HepG2 (cell line): ENCODE results near the gene HMGN1. TPM values are rescaled to one million over a fixed set of nuclear protein-coding genes. Genes with fewer than 3 reads are reported as not detected.

Experiments used
- ATAC-seq: fragments of 200-7000 bp; cut with Tn5 transposase; 3 replicates; pipeline ENCODE4 v1.9.1; 2020; ENCODE audit warnings: mild to moderate bottlenecking, moderate library complexity
- BruUV-seq: library from RNA; stranded (reverse); fragments of 400-500 nt; replicated peaks from 2 replicates; lab custom pipeline; 2021; lab: Mats Ljungman, UMichigan
- CTCF ChIA-PET: fragments of 300-600 bp; formaldehyde crosslinking; extraction: SDS; loops from one replicate; lab custom pipeline; 2021; ENCODE audit warnings: low total read pairs, inconsistent platforms, low intra/inter-chr PET ratio; lab: Yijun Ruan, JAX
- POLR2A ChIA-PET: fragments of 350-600 bp; sonication (Branson Sonifier 250); formaldehyde crosslinking; loops from one replicate; lab custom pipeline; 2020; ENCODE audit warnings: antibody characterized with exemption, inconsistent platforms; lab: Yijun Ruan, JAX
- DNase-seq: peaks from one replicate; pipeline ENCODE4 v3.0.0-alpha.2; 2015; ENCODE audit warnings: low spot score
- FAIRE-seq: peaks from 3 replicates; lab custom pipeline; 2011; peaks lifted over from hg19 to GRCh38; lab: Jason Lieb, UNC
- H2AFZ ChIP-seq: one replicate; pipeline ENCODE4 v1.6.1; 2011; ENCODE audit warnings: low read length, inconsistent platforms
- H3K27ac ChIP-seq: fragments of 300-600 bp; 3 replicates; pipeline ENCODE4 v1.8.0; 2011; ENCODE audit warnings: mixed run types, mild to moderate bottlenecking, mixed read lengths, low read length, inconsistent platforms; ENCODE audit not compliant: insufficient read depth; ENCODE audit errors: extremely low read length
- H3K27me3 ChIP-seq, 2 experiments: fragments of 200-600 bp in 1 of 2; 2 replicates in 1 of 2; 3 replicates in 1 of 2; pipeline versions ENCODE4 v1.6.0 to v1.8.0; 2011; ENCODE audit warnings: low read length in 2 of 2, mild to moderate bottlenecking in 2 of 2, moderate library complexity in 2 of 2, inconsistent platforms in 1 of 2; ENCODE audit not compliant: insufficient read depth in 2 of 2, control insufficient read depth in 1 of 2
- H3K36me3 ChIP-seq, 2 experiments: fragments of 200-600 bp in 1 of 2; replicated peaks in 1 of 2; 2 replicates in 1 of 2; 3 replicates in 1 of 2; pipeline versions ENCODE4 v1.5.1 to v1.8.0; 2011; ENCODE audit warnings: low read length in 2 of 2, inconsistent platforms in 1 of 2; ENCODE audit not compliant: insufficient read depth in 2 of 2, control insufficient read depth in 1 of 2
- H3K4me1 ChIP-seq: 2 replicates; pipeline ENCODE4 v1.5.1; 2012; ENCODE audit warnings: low read length, inconsistent platforms; ENCODE audit not compliant: insufficient read depth
- H3K4me2 ChIP-seq: 2 replicates; pipeline ENCODE4 v1.6.0; 2011; ENCODE audit warnings: low read depth, low read length, inconsistent platforms
- H3K4me3 ChIP-seq, 3 experiments: fragments of 200-600 bp in 1 of 3; sonication (generic), shearing (Covaris generic) in 1 of 3; replicated peaks in 1 of 3; 2 replicates each; pipeline ENCODE4 v1.5.1; 2011 to 2016; ENCODE audit warnings: low read length in 3 of 3, inconsistent platforms in 2 of 3, low read depth in 2 of 3, mild to moderate bottlenecking in 2 of 3, control low read depth in 1 of 3, mixed read lengths in 1 of 3; ENCODE audit not compliant: insufficient read depth in 1 of 3
- H3K79me2 ChIP-seq: one replicate; pipeline ENCODE4 v1.6.1; 2011; ENCODE audit warnings: low read length, inconsistent platforms; ENCODE audit not compliant: insufficient read depth
- H3K9ac ChIP-seq: 2 replicates; pipeline ENCODE4 v1.6.0; 2011; ENCODE audit warnings: mild to moderate bottlenecking, low read depth, low read length, inconsistent platforms; ENCODE audit not compliant: insufficient read depth
- H3K9me3 ChIP-seq: 2 replicates; pipeline ENCODE4 v1.5.1; 2012; ENCODE audit warnings: mild to moderate bottlenecking, low read length
- H4K20me1 ChIP-seq: 2 replicates; pipeline ENCODE4 v1.6.0; 2011; ENCODE audit warnings: inconsistent platforms, mild to moderate bottlenecking, low read length, moderate library complexity; ENCODE audit not compliant: insufficient read depth
- AKAP8 ChIP-seq: sonication (generic); formaldehyde crosslinking; IDR thresholded peaks from 2 replicates; pipeline ENCODE4 v1.5.1; 2020; ENCODE audit warnings: mild to moderate bottlenecking, missing genetic modification reagents
- ARID4A ChIP-seq: sonication (generic); formaldehyde crosslinking; IDR thresholded peaks from 2 replicates; pipeline ENCODE4 v1.5.0; 2020; ENCODE audit warnings: mild to moderate bottlenecking, missing genetic modification reagents, borderline replicate concordance
- CAMTA2 ChIP-seq: sonication (generic); formaldehyde crosslinking; IDR thresholded peaks from 2 replicates; pipeline ENCODE4 v1.4.0; 2020; ENCODE audit warnings: mild to moderate bottlenecking, missing genetic modification reagents, borderline replicate concordance
- E2F5 ChIP-seq: sonication (generic); formaldehyde crosslinking; conservative IDR thresholded peaks from 2 replicates; pipeline ENCODE4 v1.4.0; 2020; ENCODE audit warnings: missing genetic modification reagents
- ERF ChIP-seq: IDR thresholded peaks from 2 replicates; pipeline ENCODE4 v1.6.1; 2018; ENCODE audit warnings: missing biosample characterization, missing genetic modification reagents
- FOXP1 ChIP-seq, 2 experiments: fragments of 450-650 bp in 1 of 2; IDR thresholded peaks; 2 replicates each; pipeline ENCODE4 v1.6.1; 2017 to 2018; ENCODE audit warnings: antibody characterized with exemption in 1 of 2
- HDAC2 ChIP-seq: sonication (generic); formaldehyde crosslinking; IDR thresholded peaks from 2 replicates; pipeline ENCODE4 v1.4.0; 2020; ENCODE audit warnings: missing genetic modification reagents
- KAT7 ChIP-seq: IDR thresholded peaks from 2 replicates; pipeline ENCODE4 v1.6.1; 2018; ENCODE audit warnings: borderline replicate concordance, missing compliant biosample characterization
- MLLT10 ChIP-seq: sonication (generic); formaldehyde crosslinking; IDR thresholded peaks from 2 replicates; pipeline ENCODE4 v1.4.0; 2020; ENCODE audit warnings: missing genetic modification reagents
- RNF2 ChIP-seq: fragments of 450-650 bp; conservative IDR thresholded peaks from 2 replicates; pipeline ENCODE4 v1.6.1; 2016; ENCODE audit warnings: low read depth
- THAP8 ChIP-seq: sonication (generic); formaldehyde crosslinking; IDR thresholded peaks from 2 replicates; pipeline ENCODE4 v1.5.1; 2020; ENCODE audit warnings: missing genetic modification reagents, mild to moderate bottlenecking, borderline replicate concordance
- ZKSCAN1 ChIP-seq: fragments of 150-350 bp; IDR thresholded peaks from 2 replicates; pipeline ENCODE4 v1.6.1; 2014; ENCODE audit warnings: low read length
- ZNF441 ChIP-seq: sonication (generic); formaldehyde crosslinking; IDR thresholded peaks from 2 replicates; pipeline ENCODE4 v1.7.0; 2021; ENCODE audit warnings: missing genetic modification reagents, borderline replicate concordance
- ZNF75D ChIP-seq: sonication (generic); formaldehyde crosslinking; IDR thresholded peaks from 2 replicates; pipeline ENCODE4 v1.8.1; 2023; ENCODE audit warnings: missing genetic modification reagents, mild to moderate bottlenecking, borderline replicate concordance
- ZNF790 ChIP-seq: sonication (generic); formaldehyde crosslinking; IDR thresholded peaks from 2 replicates; pipeline ENCODE4 v1.8.0; 2022; ENCODE audit warnings: missing genetic modification reagents, mild to moderate bottlenecking, borderline replicate concordance
- WGBS: methylation state at CpG from one replicate; pipeline ENCODE4 v1.1.6; 2017; ENCODE audit warnings: low lambda C conversion rate; 5-methylcytosine and 5-hydroxymethylcytosine counted together
- in situ Hi-C: cut with HindIII; loops from 2 replicates; pipeline ENCODE4 v1.10.0; 2017; ENCODE audit warnings: low pct_unique_long_range_greater_than_20kb; ENCODE audit not compliant: extremely low pct_ligation_motif_present
- intact Hi-C: fragments of 100-400 bp; cut with micrococcal nuclease; formaldehyde crosslinking; loops from one replicate; pipeline ENCODE4 v1.10.0; 2022; ENCODE audit not compliant: unreplicated experiment
- polyA plus RNA-seq, 8 experiments: library from polyadenylated mRNA; depleted of rRNA in 3 of 8; stranded (reverse) in 7 of 8; unstranded in 1 of 8; fragments of >200 nt; fragmentation: Illumina TruSeq in 4 of 8; extraction: Trizol in 4 of 8; gene quantifications; 2 replicates each; pipeline versions ENCODE4 v1.2.1 to v1.2.3, GENCODE V29; 2011 to 2016; ENCODE audit warnings: low read depth in 4 of 8, missing spikeins in 1 of 8, mixed read lengths in 1 of 8; ENCODE audit not compliant: insufficient read depth in 1 of 8
- total RNA-seq, 5 experiments: library from RNA; depleted of rRNA; stranded (reverse); fragments of >200 nt; fragmentation: Illumina TruSeq; extraction: Trizol; gene quantifications; 2 replicates each; pipeline ENCODE4 v1.2.3, GENCODE V29; 2016; ENCODE audit warnings: low read depth in 1 of 5

The HMGN1 gene
- total and polyA plus RNA-seq, 2 of the 13 experiments (the other 11 are each of a cell fraction or from before 2014, with no cell fraction given): 104 to 286 TPM

DNA sequence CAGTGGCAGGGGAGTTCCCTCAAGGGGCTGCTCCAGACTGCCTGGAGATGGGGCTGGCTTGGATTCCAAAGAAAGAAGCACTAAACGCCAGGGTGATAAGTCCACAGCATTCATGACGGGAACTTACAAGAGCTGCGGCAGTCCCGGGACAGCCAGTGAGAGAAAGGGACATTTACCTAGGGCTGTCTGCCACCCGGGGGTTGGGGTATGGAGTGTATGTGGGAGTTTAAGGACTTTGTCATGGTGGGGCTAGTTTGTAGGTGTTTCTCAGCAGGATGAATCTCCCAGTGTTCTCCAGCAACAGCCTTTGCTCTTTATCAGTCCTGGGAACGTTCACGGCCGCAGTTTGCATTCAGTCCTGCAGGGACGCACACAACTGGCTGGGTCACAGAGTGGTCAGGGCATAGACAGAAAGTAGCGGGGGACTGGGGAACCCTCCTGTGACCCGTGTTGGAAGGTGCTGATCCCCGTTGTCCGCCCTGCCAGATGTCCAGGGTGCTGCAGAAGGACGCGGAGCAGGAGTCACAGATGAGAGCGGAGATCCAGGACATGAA, 41.4 kb upstream of the HMGN1 start:
- no peaks in the 10 kb centered on the region for H3K27me3 ChIP-seq
- ATAC-seq (no peak), DNase-seq (no peak), FAIRE-seq (no peak)
- H4K20me1 ChIP-seq: peaks cover 13% of the 10 kb centered on the region; the same call in 1 of the 2 replicates
- CTCF ChIA-PET: no interaction called here
- no peak overlapping the region for H3K4me2 ChIP-seq
- peaks cover 21 to 39% of the 10 kb centered on the region in 2 experiments for H3K36me3 ChIP-seq
- peaks cover 29% of the 10 kb centered on the region for H3K79me2 ChIP-seq
- H3K27ac ChIP-seq: no peak overlapping the region
- H2AFZ ChIP-seq: no peak overlapping the region
- POLR2A ChIA-PET: no interaction called here
- TF ChIP-seq CAMTA2 (CRISPR knock-in tag) (no peak), HDAC2 (CRISPR knock-in tag) (no peak), ZKSCAN1 (no peak), E2F5 (CRISPR knock-in tag) (no peak), KAT7 (CRISPR knock-in tag) (no peak), ERF (CRISPR knock-in tag) (no peak), AKAP8 (no peak), ZNF75D (CRISPR knock-in tag) (no peak), ARID4A (CRISPR knock-in tag) (no peak), RNF2 (no peak), FOXP1 (IDR thresholded peaks at IDR 0.05) (no peak), FOXP1 (CRISPR knock-in tag; IDR thresholded peaks at IDR 0.05) (no peak), THAP8 (no peak), ZNF790 (CRISPR knock-in tag) (no peak), ZNF441 (CRISPR knock-in tag) (no peak), MLLT10 (no peak)
- H3K4me3 ChIP-seq: no peak overlapping the region
- intact Hi-C loops: no loop called here
- peaks cover 32% of the 10 kb centered on the region for H3K4me1 ChIP-seq
- no TSS peak for BruUV-seq
- no peaks in the 10 kb centered on the region for H3K9me3 ChIP-seq
- WGBS: 86% methylated on average over 13 of the region's 16 CpGs
- no peak overlapping the region for H3K9ac ChIP-seq
- in situ Hi-C loops: no loop called here
